ENCODE measurements around the gene CCRL2. TPM values are rescaled to one million over a fixed set of nuclear protein-coding genes. Genes with fewer than 3 reads are reported as not detected.

The CCRL2 gene
- total and polyA plus RNA-seq, 2 donors from 2014 or later = 2.1 to 2.8 TPM

GRCh38 chr3:46416125-46416810 is 9.2 kb downstream of the CCRL2 start:
- no peaks in the 10 kb centered on the region for H3K9me3 ChIP-seq (ENCODE audit: control insufficient read depth in 2 of 3, insufficient read depth in 1 of 3, low read length in 3 of 3)
- no peaks in the 10 kb centered on the region for H3K36me3 ChIP-seq (ENCODE audit: control insufficient read depth in 2 of 3, insufficient read depth in 3 of 3, low read length in 3 of 3)
- H3K9ac ChIP-seq (ENCODE audit: low read length in 3 of 3) = no peak overlapping the region
- no peak for TF ChIP-seq CTCF (IDR thresholded peaks at IDR 0.05; ENCODE audit: borderline replicate concordance, extremely low read depth, insufficient read depth)
- peaks cover 0 to 3% (median 0%) of the 10 kb centered on the region in 3 donors for H3K4me1 ChIP-seq (ENCODE audit: control insufficient read depth in 2 of 3, insufficient read depth in 2 of 3, low read depth in 1 of 3, low read length in 3 of 3)
- FAIRE-seq (no peak), DNase-seq (no peak)
- intact Hi-C loops (cut with DNase I) = no loop called here
- no peak overlapping the region for H3K4me3 ChIP-seq (ENCODE audit: low read length in 3 of 3)
- no peak overlapping the region for H3K27ac ChIP-seq (ENCODE audit: low read depth in 2 of 2, low read length in 2 of 2)
- H3K27me3 ChIP-seq (ENCODE audit: control insufficient read depth, insufficient read depth, low read length) = no peaks in the 10 kb centered on the region

- H3K9ac ChIP-seq (ENCODE audit: low read length in 3 of 3) = no peak overlapping the region
- no peaks in the 10 kb centered on the region for H3K36me3 ChIP-seq (ENCODE audit: control insufficient read depth in 2 of 3, insufficient read depth in 3 of 3, low read length in 3 of 3)
- H3K27me3 ChIP-seq (ENCODE audit: control insufficient read depth, insufficient read depth, low read length) = no peaks in the 10 kb centered on the region
- H3K4me1 ChIP-seq (ENCODE audit: control insufficient read depth in 2 of 3, insufficient read depth in 2 of 3, low read depth in 1 of 3, low read length in 3 of 3) = peaks cover 0 to 3% (median 0%) of the 10 kb centered on the region in 3 donors
- no peak overlapping the region for H3K4me3 ChIP-seq (ENCODE audit: low read length in 3 of 3)
- no peak for DNase-seq
- H3K27ac ChIP-seq (ENCODE audit: low read depth in 2 of 2, low read length in 2 of 2) = no peak overlapping the region
- no peaks in the 10 kb centered on the region for H3K9me3 ChIP-seq (ENCODE audit: control insufficient read depth in 2 of 3, insufficient read depth in 1 of 3, low read length in 3 of 3)
- no peak for FAIRE-seq
- no peak for TF ChIP-seq CTCF (IDR thresholded peaks at IDR 0.05; ENCODE audit: borderline replicate concordance, extremely low read depth, insufficient read depth)
- intact Hi-C loops (cut with DNase I) = no loop called here
Measured at GRCh38 chr3:46416811-46417510, 9.9 kb downstream of the CCRL2 start.

- H3K4me1 ChIP-seq (ENCODE audit: control insufficient read depth in 2 of 3, insufficient read depth in 2 of 3, low read depth in 1 of 3, low read length in 3 of 3) = no peaks in the 10 kb centered on the region
- no peaks in the 10 kb centered on the region for H3K9me3 ChIP-seq (ENCODE audit: control insufficient read depth in 2 of 3, insufficient read depth in 1 of 3, low read length in 3 of 3)
- intact Hi-C loops (cut with DNase I) = no loop called here
- no peak overlapping the region for H3K9ac ChIP-seq (ENCODE audit: low read length in 3 of 3)
- no peak for TF ChIP-seq CTCF (IDR thresholded peaks at IDR 0.05; ENCODE audit: borderline replicate concordance, extremely low read depth, insufficient read depth)
- no peak for FAIRE-seq
- H3K27ac ChIP-seq (ENCODE audit: low read depth in 2 of 2, low read length in 2 of 2) = no peak overlapping the region
- no peaks in the 10 kb centered on the region for H3K27me3 ChIP-seq (ENCODE audit: control insufficient read depth, insufficient read depth, low read length)
- H3K36me3 ChIP-seq (ENCODE audit: control insufficient read depth in 2 of 3, insufficient read depth in 3 of 3, low read length in 3 of 3) = no peaks in the 10 kb centered on the region
- no peak overlapping the region for H3K4me3 ChIP-seq (ENCODE audit: low read length in 3 of 3)
- DNase-seq = no peak
Measured at GRCh38 chr3:46417841-46418611, 11.0 kb downstream of the CCRL2 start.

Data from kidney (tissue), 14 donors.